GM19397 (cell line): ENCODE results near the gene RPP40.
"Not testable (repeated sequence)": the region's sequence is repeated elsewhere in the genome, so short reads cannot be mapped to it uniquely, and the experiment has no call there.

Experiments used
- ATAC-seq: cut with Tn5 transposase; IDR thresholded peaks from one replicate; pipeline ENCODE4 v1.9.1; 2021; ENCODE audit warnings: mild to moderate bottlenecking, moderate library complexity; ENCODE audit not compliant: unreplicated experiment

RPP40 gene

DNA sequence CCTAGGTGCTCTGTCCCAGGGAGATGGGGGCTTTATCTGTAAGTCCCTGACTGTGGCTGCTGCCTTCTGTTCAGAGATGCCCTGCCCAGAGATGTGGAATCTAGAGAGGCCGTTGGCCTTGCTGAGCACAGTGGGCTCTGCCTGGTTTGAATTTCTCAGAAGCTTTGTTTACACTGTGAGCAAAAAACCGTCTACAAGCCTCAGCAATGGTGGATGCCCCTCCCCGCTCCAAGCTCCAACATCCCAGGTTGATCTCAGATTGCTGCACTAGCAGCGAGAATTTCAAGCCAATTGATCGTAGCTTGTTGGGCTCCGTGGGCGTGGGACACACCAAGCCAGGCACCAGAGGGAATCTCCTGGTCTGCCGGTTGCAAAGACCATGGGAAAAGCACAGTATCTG is 16.3 kb upstream of the RPP40 start:
- ATAC-seq: no peak

DNA sequence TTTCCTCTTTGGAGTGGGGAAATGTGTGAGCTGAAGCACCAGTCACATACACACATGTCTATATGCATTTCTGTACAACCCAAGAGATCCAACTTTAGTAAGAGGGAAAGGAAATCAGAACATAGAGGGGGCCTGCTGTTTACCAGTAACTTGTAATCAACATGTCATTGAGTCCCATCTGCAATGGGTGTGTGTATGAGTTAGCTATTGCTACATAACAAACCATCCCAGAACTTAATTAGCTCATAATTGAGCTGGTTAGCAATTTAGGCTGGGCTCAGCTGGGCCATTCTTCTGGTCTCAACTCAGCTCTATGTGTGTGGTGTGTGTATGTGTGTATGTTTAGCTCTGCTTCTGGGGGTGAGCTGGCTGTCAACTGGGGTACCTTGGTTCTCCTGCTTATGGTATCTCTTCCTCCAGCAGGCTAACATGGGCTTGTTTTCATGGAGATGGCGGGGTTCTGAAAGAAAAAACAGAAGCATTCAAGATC is 10.3 kb upstream of the RPP40 start:
- no peak for ATAC-seq

DNA sequence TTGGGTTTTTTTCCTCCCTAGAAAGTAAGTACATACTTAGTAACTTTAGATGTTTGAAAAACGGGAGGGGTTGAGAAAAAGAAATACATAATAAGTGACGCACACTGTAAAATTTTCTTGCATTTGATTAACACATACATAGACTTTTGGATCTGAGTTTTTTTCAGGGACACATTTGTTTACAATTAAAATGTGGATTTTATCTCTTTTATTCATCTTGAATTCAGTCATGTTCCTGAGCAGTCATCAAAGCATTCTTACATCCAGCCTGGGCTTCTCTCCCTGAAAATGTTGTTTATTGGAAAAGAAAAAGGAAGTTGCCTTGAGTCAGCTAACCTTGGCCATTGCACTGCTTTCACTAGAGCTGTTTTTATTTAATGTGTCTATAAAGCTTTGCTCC is 8.7 kb upstream of the RPP40 start:
- ATAC-seq: no peak

DNA sequence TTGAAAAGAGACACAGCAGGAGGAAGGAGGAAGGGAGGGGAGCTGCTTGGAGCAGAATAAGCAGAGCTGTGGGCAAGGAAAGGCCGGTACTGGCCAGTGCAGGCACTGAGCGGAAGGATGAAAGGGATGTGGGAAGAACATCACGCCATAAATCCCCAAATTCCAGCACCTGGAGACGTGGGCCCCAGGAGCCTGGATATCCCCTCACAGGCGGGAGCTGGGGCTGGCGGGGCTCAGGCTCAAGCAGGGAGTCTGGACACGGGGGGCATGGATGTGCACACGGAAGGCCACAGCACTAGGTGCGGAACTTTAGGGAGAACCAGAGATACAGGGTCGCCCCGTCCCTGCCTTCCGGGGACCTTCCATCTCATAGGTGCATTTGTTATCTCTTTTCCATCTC is 7.5 kb upstream of the RPP40 start:
- ATAC-seq: no peak

DNA sequence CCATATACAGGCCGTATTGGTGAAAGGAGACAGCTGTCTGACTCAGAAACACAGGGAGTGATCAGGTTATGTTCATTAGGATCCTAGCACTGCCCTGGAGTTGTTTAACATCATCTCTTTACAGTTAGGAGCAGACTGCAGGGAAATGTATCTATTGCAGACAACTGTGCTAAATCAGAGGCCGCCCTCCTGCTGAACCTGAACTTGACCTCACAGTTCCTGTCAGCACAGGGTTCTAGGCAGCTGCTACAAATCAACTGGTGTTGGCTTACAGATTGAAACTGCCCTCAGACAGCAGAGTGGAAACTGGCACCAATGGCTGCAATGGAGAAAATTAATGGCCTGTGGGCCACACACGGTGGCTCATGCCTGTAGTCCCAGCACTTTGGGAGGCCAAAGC is 3.7 kb upstream of the RPP40 start:
- no peak for ATAC-seq

DNA sequence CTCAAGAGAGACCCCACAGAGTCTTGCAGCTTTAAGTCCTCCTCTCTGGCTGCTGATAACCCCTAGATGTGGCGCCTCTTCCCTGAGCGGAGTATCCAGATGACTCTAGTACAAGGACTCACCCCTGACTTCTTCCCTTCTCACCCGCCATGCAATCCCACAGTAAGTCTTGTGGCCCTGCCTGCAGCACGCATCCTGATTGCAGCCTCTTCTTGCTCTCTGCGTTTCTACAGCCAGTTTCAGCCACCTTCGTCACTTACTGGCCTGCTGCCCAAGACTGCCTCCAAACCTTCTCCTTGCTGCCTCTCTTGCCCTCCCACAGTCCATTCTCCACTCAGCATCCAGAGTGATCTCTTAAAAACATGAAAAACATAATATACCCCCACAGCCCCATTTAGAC is 2.4 kb upstream of the RPP40 start:
- no peak for ATAC-seq

DNA sequence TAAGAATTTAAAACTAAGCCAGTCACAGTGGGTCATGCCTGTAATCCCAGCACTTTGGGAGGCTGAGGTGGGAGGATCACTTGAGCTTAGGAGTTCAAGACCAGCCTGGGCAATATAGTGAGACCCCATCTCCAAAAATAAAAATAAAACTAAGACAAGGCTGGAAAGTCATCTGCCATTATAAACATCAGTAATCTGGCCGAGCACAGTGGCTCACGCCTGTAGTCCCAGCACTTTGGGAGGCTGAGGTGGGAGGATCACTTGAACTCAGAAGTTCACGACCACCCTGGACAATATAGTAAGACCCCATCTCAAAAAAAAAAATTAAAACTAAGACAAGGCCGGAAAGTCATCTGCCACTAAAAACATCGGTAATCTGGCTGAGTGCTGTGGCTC is 1.2 kb upstream of the RPP40 start:
- ATAC-seq: not testable (repeated sequence)

DNA sequence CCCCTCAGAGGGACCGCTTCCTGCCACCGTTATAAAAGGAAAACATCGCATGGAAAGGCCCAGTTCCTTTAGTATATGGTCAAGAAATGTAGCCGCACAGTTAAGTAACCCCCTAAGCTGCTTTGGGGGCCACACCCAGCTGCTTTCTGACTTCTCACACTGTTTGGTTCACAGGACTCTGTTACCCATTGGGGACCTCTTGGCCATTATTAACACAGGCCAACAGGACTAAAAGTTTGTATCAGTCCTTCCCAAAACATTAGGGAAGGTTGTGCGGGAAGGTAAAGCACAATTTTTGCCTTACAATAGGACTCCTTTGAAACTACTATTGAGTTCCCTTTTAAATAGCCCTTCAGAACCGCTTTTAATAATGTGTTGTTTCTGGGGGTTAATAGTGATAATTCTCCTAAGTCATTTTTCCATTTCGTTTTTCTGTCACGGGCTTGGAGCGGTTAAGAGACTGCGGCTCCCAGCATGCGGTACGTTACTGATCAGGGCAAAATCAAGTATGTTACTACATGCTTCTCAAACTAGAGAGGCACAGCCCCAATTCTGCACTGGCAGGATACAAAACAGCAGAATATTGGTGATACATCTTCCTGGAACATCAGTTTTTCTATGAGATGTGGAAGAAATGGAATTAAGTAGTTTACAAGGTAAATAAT is 668 bp upstream of the RPP40 start:
- no peak for ATAC-seq

DNA sequence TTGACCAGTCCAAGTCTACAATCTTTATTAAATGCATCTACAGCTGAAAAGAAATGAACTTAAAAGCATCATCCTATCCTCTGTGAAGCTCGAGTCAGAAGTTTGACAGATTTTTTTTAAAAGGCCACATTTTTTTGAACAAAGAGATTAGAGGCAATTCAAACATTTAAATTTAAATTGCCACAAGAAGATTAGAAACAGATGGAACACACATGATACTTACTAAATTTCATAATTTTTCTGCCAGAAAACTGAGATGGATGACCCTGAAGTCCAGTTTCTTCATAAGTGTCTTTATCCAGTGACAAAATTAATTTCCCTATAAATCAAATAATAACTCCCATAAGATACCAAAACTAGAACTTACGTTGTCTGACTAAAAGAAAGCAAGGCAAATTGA is 4.3 kb downstream of the RPP40 start:
- no peak for ATAC-seq

DNA sequence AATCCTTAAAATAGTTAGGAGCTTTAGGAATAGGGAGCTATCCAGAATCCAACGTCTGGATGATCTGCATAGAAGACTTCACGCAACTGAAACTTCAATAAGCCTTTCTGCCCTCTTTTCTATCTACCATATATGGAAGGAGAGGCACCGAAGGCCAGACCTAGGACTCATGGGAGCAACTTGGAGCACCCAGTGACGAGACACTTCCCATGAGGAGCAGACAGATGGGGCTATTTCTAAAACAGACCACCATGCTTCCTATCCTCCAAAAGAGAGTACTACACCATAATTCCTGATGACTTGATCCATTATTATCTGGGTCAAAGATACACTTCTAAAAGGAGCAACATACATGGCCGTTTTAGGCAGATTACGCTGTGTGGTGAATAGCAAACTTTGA is 6.0 kb downstream of the RPP40 start:
- ATAC-seq: no peak

DNA sequence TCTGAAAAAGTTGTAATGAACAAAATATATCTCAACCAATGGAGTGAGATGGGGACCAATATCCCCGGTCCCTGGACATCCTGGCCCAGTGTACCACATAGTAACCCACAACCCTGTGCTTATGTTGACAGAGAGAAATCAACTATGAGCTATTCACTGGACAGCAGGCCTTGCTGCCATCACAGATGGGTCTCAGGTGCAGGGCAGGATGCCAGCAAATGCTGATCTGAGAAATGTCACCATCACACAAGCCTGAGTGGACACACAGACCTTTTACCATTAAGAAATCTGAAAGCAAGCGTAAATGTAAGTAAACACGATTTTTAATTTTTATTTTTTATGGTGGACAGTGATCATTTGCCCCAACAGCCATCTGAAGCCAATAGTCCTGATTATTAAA is 9.1 kb downstream of the RPP40 start:
- no peak for ATAC-seq

DNA sequence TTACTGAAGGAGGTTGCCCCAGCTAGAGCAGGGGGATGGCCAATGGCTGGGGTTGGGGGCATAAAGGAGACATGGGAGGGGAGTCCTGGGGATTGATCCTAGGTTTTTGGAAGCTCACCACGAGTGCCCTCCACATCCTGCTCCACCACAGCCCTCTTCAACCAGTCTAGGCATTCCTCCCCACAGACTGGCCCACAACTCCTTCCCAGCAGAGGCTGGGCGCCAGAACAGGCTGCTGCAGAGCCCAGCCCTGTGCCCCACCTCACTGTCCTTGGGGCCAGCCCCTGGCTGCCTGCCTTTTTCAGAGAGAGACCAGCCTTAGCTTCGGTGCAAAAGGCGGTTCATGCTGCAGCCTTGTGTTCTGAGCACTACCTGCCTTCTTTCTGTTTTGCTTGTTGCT is 16.4 kb downstream of the RPP40 start:
- ATAC-seq: no peak

DNA sequence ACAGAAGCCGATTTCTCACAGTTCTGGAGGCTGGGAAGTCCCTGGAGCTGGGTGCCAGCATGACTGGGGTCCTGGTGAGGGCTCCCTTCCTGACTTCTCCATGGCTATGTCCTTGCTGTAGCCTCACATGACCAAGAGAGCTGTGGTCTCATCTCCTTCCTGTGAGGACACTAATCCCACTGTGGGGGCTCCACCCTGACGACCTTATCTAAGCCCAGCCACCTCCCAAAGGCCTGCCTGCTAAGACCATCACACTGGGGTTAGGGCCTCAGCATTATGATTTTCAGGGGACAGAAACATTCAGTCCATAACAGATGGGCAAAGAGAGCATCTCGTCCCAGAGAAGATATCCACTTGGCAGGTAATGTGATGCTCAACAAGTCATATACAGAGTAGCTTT is 16.8 kb downstream of the RPP40 start:
- ATAC-seq: no peak

DNA sequence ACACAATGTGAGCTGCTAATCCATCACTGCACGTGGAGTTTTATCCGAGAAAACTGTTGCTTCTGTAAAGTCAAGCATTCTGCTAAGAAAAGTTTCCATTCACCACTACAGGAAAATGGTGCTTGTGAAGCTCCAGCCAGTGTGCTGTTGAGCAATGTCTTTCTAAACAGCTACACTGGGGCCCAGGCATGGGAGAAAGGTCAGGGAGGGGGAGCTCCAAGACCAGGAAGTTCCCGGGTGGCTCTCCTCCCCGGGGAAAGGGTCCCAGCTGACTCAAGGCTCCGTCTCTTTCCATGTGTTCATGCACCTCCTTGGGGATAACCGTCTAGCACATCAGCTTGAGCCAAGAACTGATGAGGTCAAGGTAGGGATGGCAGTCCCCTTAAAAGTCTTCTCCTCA is 20.5 kb downstream of the RPP40 start:
- no peak for ATAC-seq

DNA sequence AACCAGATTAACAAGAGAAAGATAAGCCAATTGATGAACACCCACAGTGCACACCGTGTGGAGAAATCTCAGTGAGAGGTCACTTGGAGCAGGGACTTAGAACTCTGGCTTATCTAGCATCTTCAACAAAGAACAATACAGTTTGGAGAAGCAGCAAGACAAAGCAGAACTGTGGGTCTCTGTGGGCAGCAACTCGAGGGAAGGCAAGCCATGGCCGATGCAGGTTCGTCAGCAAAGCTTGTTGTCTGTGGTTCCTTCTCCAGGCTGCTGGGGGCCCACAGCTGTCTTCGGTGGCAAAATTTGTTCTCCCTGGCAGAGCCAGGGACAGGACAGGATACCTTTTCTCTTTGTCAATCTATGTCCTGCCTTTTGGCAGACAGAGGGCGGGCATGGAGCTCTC is 22.1 kb downstream of the RPP40 start:
- ATAC-seq: no peak

DNA sequence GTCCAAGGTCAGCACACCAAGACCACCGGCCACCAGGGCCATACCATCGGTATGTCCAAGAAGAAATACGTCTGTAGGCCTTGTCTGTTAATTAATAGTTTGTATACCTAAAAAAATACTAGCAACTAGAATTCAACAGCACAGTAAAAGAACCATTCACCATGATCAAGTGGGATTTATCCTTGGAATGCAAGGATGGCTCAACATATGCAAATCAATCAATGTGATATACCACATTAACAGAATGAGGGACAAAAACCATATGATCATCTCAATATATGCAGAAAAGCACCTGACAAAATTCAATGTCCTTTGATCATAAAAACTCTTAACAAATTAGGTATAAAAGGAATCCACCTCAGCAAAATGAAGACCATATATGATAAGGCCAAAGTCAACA is 24.4 kb downstream of the RPP40 start:
- ATAC-seq: no peak

DNA sequence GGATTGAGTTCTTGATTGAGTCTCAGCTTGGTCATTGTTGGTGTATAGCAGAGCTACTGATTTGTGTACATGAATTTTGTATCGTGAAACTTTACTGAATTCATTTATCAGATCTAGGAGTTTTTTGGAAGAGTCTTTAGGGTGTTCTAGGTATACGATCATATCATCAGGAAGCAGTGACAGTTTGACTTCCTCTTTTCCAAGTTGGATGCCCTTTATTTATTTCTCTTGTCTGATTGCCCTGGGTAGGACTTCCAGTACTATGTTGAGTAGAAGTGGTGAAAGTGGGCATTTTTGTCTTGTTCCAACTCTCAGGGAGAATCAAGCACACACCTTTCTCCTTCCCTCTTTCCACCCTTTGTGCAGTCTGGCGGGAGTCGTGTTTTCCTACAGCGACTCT is 26.4 kb downstream of the RPP40 start:
- ATAC-seq: no peak

DNA sequence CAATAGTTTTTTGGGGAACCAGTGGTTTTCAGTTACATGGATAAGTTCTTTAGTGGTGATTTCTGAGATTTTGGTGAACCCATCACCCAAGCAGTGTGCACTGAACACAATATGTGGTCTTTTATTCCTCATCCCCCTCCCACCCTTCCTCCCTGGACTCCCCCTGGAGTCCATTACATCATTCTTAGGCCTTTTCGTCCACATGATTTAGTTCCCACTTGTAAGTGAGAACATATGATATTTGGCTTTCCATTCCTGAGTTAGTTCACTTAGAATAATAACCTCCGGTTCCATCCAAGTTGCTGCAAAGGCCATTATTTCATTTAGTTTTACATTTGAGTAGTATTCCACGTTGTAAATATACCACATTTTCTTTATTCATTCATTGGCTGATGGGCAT is 28.3 kb downstream of the RPP40 start:
- ATAC-seq: no peak

DNA sequence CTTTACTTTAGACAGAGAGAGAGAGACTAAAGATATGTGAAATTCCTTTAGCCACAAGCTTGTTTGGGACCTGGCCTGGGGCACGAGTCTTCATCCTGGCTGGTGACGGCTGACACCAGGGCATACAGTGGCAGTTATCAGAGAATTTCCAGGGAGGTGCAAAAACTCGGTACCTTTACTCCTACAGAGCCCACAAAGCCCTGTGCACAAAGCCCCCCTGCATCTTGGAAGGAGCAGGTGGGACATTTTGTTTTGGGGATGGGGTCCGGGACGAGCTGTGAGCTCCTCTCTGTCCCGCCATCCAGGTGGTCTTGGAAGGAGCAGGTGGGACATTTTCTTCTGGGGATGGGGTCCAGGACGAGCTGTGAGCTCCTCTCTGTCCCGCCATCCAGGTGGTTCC is 28.9 kb downstream of the RPP40 start:
- no peak for ATAC-seq

DNA sequence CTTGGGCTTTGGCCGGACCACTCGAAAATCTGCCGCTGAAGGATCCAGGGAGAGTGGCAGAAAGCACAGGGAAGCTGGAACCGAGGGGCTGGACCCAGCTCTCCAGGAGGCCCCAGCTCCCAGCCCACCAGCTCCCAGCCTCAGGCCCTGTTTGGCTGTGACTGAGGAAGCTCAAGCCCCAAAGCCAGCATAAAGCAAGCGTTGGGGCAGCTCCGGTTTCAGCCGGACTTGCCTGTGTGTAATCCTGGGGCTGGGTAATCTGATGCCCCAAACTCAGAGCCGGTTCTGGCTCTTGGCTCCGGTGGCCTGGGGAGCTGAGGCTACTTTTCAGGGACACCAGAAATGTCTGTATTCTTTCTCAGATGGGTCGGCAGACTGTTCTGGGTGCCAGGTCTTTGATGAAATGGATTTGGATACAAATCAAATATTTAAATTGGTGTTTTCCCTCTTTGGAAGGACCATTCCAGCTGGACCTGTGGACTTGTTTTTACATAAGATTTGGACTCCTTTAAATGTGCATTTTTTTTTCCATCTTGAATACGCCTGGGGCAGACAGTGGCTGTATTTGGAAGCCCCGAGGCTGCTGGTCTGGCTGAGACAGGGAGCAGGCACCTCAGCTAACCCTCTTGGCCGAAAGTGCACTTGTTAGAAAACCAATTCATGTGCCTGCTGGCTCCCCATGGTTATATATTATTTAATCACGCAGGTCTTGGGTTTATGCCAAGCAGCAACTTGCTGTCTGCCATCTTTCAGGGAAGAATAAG is 29.7 kb downstream of the RPP40 start:
- no peak for ATAC-seq

DNA sequence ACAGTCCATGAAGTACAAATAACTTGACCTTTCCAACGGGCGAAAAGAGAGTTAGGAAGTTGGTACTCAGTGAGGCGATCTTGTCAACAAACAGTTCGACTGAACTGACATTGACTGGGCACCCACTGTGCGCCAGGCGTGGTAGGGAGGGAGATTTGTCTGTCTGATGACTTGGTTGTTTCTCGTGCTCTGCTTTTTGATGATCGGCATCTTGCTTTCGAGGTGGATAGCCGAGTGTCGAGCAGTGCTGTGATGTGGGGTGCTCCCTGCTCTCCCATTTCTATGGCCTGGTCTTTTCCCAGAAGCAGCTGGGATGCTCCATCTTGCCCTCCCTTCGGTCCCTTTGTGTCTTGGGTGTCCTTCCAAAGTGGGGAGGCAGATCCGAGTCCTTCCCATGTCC is 30.4 kb downstream of the RPP40 start:
- ATAC-seq: no peak

DNA sequence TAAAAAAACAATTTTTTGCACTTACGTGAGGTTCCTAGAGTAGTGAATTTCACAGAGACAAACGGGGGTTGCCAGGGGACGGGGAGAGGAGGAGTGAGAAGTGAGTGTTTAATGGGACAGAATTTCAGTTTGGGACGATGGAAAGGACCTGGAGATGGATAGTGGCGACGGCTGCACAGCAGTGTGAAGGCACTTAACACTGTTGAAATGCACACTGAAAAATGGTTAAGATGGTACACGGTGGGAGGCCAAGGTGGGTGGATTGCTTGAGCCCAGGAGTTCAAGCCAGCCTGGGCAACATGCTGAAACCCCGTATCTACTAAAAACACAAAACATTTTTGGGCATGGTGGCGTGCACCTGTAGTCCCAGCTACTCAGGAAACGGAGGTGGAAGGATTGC is 31.4 kb downstream of the RPP40 start:
- ATAC-seq: no peak

DNA sequence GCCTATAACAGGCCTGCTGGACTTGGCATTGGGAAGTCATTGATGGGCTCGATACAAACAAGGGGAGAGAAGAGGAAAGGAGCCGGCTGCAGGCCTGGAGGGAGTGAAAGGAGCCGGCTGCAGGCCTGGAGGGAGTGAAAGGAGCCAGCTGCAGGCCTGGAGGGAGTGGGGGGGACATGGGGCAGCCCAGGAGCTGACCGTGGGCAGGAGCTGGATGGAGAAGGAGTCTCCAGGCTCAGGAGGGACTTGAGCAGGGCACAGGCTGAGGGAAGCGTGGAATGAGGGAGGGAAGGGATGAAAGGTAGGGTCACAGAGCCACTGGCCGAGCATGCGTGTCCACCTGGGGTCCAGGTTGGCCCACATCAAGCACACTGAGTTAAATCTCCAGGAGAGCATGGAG is 32.0 kb downstream of the RPP40 start:
- no peak for ATAC-seq
